HEK293 (cell line): ENCODE measurements around the gene GALNT2.

Experiments used
- CTCF ChIA-PET: fragments of 350-600 bp; formaldehyde crosslinking; extraction: SDS; loops from one replicate; lab custom pipeline; 2021; ENCODE audit warnings: antibody characterized with exemption; lab: Yijun Ruan, JAX
- POLR2A ChIA-PET: fragments of 300-600 bp; formaldehyde crosslinking; extraction: SDS; loops from one replicate; lab custom pipeline; 2020; ENCODE audit warnings: antibody characterized with exemption, inconsistent platforms; lab: Yijun Ruan, JAX
- H3K27ac ChIP-seq: fragments of 200-500 bp; sonication (Bioruptor generic); 2 replicates; pipeline ENCODE4 v1.5.1; 2014; ENCODE audit warnings: low read depth, low read length, control low read depth, inconsistent platforms; ENCODE audit errors: extremely low read depth
- H3K36me3 ChIP-seq, 2 experiments: fragments of 200-500 bp in 1 of 2; sonication (Bioruptor generic) in 1 of 2; 1 replicate in 1 of 2; 2 replicates in 1 of 2; pipeline ENCODE4 v1.5.1; 2014 to 2017; ENCODE audit warnings: inconsistent platforms in 2 of 2, low read length in 2 of 2; ENCODE audit not compliant: control insufficient read depth in 2 of 2, insufficient read depth in 1 of 2
- H3K4me1 ChIP-seq: fragments of 200-500 bp; sonication (Bioruptor generic); 2 replicates; pipeline ENCODE4 v1.5.1; 2014; ENCODE audit warnings: mild to moderate bottlenecking, low read length, inconsistent platforms; ENCODE audit not compliant: control insufficient read depth, insufficient read depth
- H3K4me3 ChIP-seq: 2 replicates; pipeline ENCODE4 v1.5.1; 2011; ENCODE audit warnings: low read depth, mild to moderate bottlenecking, control low read depth, low read length, moderate library complexity
- H3K9me3 ChIP-seq: fragments of 200-500 bp; sonication (Bioruptor generic); 2 replicates; pipeline ENCODE4 v1.5.1; 2014; ENCODE audit warnings: low read depth, low read length, inconsistent platforms; ENCODE audit not compliant: control insufficient read depth, insufficient read depth
- GLI2 ChIP-seq: fragments of 450-650 bp; formaldehyde crosslinking; IDR thresholded peaks from 2 replicates; pipeline ENCODE4; 2017; ENCODE audit warnings: missing biosample characterization, missing genetic modification characterization, low read depth, borderline replicate concordance
- GLI4 ChIP-seq: fragments of 450-650 bp; formaldehyde crosslinking; IDR thresholded peaks from 2 replicates; pipeline ENCODE4 v1.5.1; 2016; ENCODE audit warnings: missing biosample characterization, missing genetic modification characterization
- HOXC10 ChIP-seq: sonication (generic); formaldehyde crosslinking; IDR thresholded peaks from 2 replicates; pipeline ENCODE4 v1.8.1; 2023; ENCODE audit warnings: mild to moderate bottlenecking, missing genetic modification reagents
- KLF9 ChIP-seq: fragments of 450-650 bp; formaldehyde crosslinking; IDR thresholded peaks from 2 replicates; pipeline ENCODE4 v1.5.1; 2016; ENCODE audit warnings: missing biosample characterization, missing genetic modification characterization, low read depth
- SALL2 ChIP-seq: fragments of 450-650 bp; formaldehyde crosslinking; IDR thresholded peaks from 2 replicates; pipeline ENCODE4 v1.5.0; 2017; ENCODE audit warnings: missing biosample characterization, mild to moderate bottlenecking, missing genetic modification characterization, borderline replicate concordance
- SCRT1 ChIP-seq: fragments of 450-650 bp; formaldehyde crosslinking; IDR thresholded peaks from 2 replicates; pipeline ENCODE4 v1.5.1; 2016; ENCODE audit warnings: missing biosample characterization, missing genetic modification characterization, borderline replicate concordance
- SETDB1 ChIP-seq: IDR thresholded peaks from one replicate; pipeline ENCODE4 v1.6.1; 2017; ENCODE audit warnings: mild to moderate bottlenecking, low read length, moderate library complexity, mixed read lengths; ENCODE audit not compliant: insufficient read length
- TCF7L2 ChIP-seq: IDR thresholded peaks from 2 replicates; pipeline ENCODE4 v1.6.1; 2011; ENCODE audit warnings: low read depth, mild to moderate bottlenecking, inconsistent platforms, low read length, moderate library complexity, borderline replicate concordance
- YY2 ChIP-seq: fragments of 450-650 bp; formaldehyde crosslinking; IDR thresholded peaks from 2 replicates; pipeline ENCODE4 v1.5.1; 2016; ENCODE audit warnings: missing biosample characterization, missing genetic modification characterization
- ZBTB1 ChIP-seq: fragments of 450-650 bp; formaldehyde crosslinking; IDR thresholded peaks from 2 replicates; pipeline ENCODE4 v1.5.1; 2016; ENCODE audit warnings: missing biosample characterization, missing genetic modification characterization
- ZNF10 ChIP-seq: fragments of 450-650 bp; formaldehyde crosslinking; IDR thresholded peaks from 2 replicates; pipeline ENCODE4 v1.5.1; 2017; ENCODE audit warnings: missing biosample characterization, missing genetic modification characterization
- ZNF121 ChIP-seq: fragments of 450-650 bp; formaldehyde crosslinking; IDR thresholded peaks from 2 replicates; pipeline ENCODE4 v1.5.1; 2016; ENCODE audit warnings: missing biosample characterization, missing genetic modification characterization
- ZNF132 ChIP-seq: fragments of 450-650 bp; formaldehyde crosslinking; IDR thresholded peaks from 2 replicates; pipeline ENCODE4 v1.5.1; 2017; ENCODE audit warnings: missing biosample characterization, missing genetic modification characterization, borderline replicate concordance
- ZNF133 ChIP-seq: fragments of 450-650 bp; formaldehyde crosslinking; IDR thresholded peaks from 2 replicates; pipeline ENCODE4 v1.5.1; 2016; ENCODE audit warnings: missing biosample characterization, missing genetic modification characterization
- ZNF140 ChIP-seq: fragments of 450-650 bp; formaldehyde crosslinking; IDR thresholded peaks from 2 replicates; pipeline ENCODE4 v1.5.1; 2016; ENCODE audit warnings: missing biosample characterization, missing genetic modification characterization
- ZNF221 ChIP-seq: fragments of 450-650 bp; formaldehyde crosslinking; IDR thresholded peaks from 2 replicates; pipeline ENCODE4 v1.5.1; 2017; ENCODE audit warnings: missing biosample characterization, missing genetic modification characterization, borderline replicate concordance
- ZNF223 ChIP-seq: fragments of 450-650 bp; formaldehyde crosslinking; IDR thresholded peaks from 2 replicates; pipeline ENCODE4 v1.5.1; 2016; ENCODE audit warnings: missing biosample characterization, missing genetic modification characterization
- ZNF423 ChIP-seq: fragments of 450-650 bp; formaldehyde crosslinking; IDR thresholded peaks from 2 replicates; pipeline ENCODE4 v1.5.1; 2016; ENCODE audit warnings: missing biosample characterization, missing genetic modification characterization
- ZNF48 ChIP-seq: fragments of 450-650 bp; formaldehyde crosslinking; IDR thresholded peaks from 2 replicates; pipeline ENCODE4 v1.5.1; 2016; ENCODE audit warnings: missing biosample characterization, missing genetic modification characterization
- ZNF529 ChIP-seq: fragments of 450-650 bp; formaldehyde crosslinking; IDR thresholded peaks from 2 replicates; pipeline ENCODE4 v1.5.1; 2017; ENCODE audit warnings: missing genetic modification characterization, missing biosample characterization; ENCODE audit not compliant: insufficient replicate concordance
- ZNF621 ChIP-seq: fragments of 450-650 bp; formaldehyde crosslinking; IDR thresholded peaks from 2 replicates; pipeline ENCODE4 v1.5.1; 2017; ENCODE audit warnings: missing biosample characterization, missing genetic modification characterization
- ZNF624 ChIP-seq: fragments of 450-650 bp; formaldehyde crosslinking; IDR thresholded peaks from 2 replicates; pipeline ENCODE4 v1.5.1; 2017; ENCODE audit warnings: missing biosample characterization, missing genetic modification characterization
- ZNF768 ChIP-seq: fragments of 450-650 bp; formaldehyde crosslinking; IDR thresholded peaks from 2 replicates; pipeline ENCODE4 v1.5.1; 2018; ENCODE audit warnings: missing biosample characterization, mild to moderate bottlenecking, missing genetic modification characterization
- ZNF837 ChIP-seq: fragments of 450-650 bp; formaldehyde crosslinking; IDR thresholded peaks from 2 replicates; pipeline ENCODE4 v1.5.1; 2016; ENCODE audit warnings: missing biosample characterization, missing genetic modification characterization
- TF ChIP-seq, protein P1 (sequence below): fragments of 450-650 bp; formaldehyde crosslinking; IDR thresholded peaks from 2 replicates; pipeline ENCODE4 v1.5.1; 2016; ENCODE audit warnings: missing biosample characterization, missing genetic modification characterization
- TF ChIP-seq, protein P2 (sequence below): fragments of 450-650 bp; formaldehyde crosslinking; IDR thresholded peaks from 2 replicates; pipeline ENCODE4 v1.5.1; 2016; ENCODE audit warnings: missing biosample characterization, missing genetic modification characterization
- TF ChIP-seq, protein P3 (sequence below): fragments of 450-650 bp; formaldehyde crosslinking; IDR thresholded peaks from 2 replicates; pipeline ENCODE4 v1.5.1; 2016; ENCODE audit warnings: missing biosample characterization, missing genetic modification characterization, low read depth
- TF ChIP-seq, protein P4 (sequence below): fragments of 450-650 bp; formaldehyde crosslinking; IDR thresholded peaks from 2 replicates; pipeline ENCODE4 v1.5.1; 2017; ENCODE audit warnings: missing biosample characterization, missing genetic modification characterization
- TF ChIP-seq, protein P5 (sequence below): fragments of 450-650 bp; formaldehyde crosslinking; IDR thresholded peaks from 2 replicates; pipeline ENCODE4 v1.5.1; 2016; ENCODE audit warnings: missing biosample characterization, missing genetic modification characterization
- TF ChIP-seq, protein P6 (sequence below): sonication (generic); formaldehyde crosslinking; IDR thresholded peaks from 2 replicates; pipeline ENCODE4 v1.8.1; 2022; ENCODE audit warnings: mild to moderate bottlenecking, moderate library complexity, missing genetic modification reagents

GALNT2 gene

DNA sequence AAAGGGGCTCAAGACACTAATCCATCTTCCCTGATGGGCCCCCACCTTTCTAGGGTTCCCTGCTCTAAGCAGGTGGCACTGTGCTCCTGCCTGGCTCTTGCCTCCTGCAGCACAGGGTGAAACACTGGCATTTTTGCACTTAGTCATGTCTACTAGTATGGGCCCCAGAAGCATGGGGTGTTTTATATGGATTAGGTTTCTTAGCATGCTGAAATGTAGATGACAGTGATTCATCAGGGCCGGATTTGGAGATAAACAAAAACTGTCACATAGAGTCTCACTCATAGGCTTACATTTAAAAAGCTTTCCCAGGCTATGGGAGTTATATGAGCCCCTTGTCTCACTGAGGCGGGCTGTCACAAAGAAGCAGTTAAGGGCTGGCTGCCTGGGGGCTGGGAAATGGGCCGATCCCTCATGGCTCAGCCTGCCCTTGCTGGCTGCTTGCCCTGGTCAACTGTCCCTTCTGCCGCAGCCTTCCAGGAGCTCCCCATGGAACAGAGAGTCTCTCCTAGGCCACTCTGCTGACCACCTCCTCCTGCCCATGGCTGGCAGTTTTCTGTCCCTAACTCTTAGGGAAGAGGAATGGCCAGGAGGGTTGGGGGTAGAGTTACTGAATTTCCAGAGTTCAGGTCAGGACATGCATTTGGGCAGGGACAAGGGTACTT, 6.5 kb downstream of the GALNT2 start:
- H3K4me3 ChIP-seq = no peak overlapping the region
- H3K27ac ChIP-seq = no peak overlapping the region
- no peaks in the 10 kb centered on the region for H3K9me3 ChIP-seq
- no peaks in the 10 kb centered on the region for H3K36me3 ChIP-seq
- CTCF ChIA-PET = interaction anchor here (0.7 to 1.1 kb wide), 3 partner anchors 31 to 407 kb away, joined by 3 to 4 read pairs (median 3); no protein-coding TSS in a partner anchor
- peaks cover 30% of the 10 kb centered on the region for H3K4me1 ChIP-seq
- POLR2A ChIA-PET = interaction anchor here (1.2 kb wide), 1 partner anchor 14 kb away, joined by 4 read pairs; no protein-coding TSS in a partner anchor
- TF ChIP-seq ZNF621 (tag by site-specific recombination) = no peak
- no peak for TF ChIP-seq TCF7L2
- TF ChIP-seq ZNF529 = no peak
- TF ChIP-seq SETDB1 = no peak
- no peak for TF ChIP-seq GLI4
- no peak for TF ChIP-seq HOXC10 (CRISPR knock-in tag)
- TF ChIP-seq SCRT1 (tag by site-specific recombination) = no peak
- TF ChIP-seq ZNF423 (tag by site-specific recombination) = no peak
- TF ChIP-seq ZNF221 = no peak
- TF ChIP-seq ZNF624 (tag by site-specific recombination) = no peak
- TF ChIP-seq KLF9 (tag by site-specific recombination) = no peak
- TF ChIP-seq YY2 = no peak
- TF ChIP-seq ZNF133 (tag by site-specific recombination) = no peak
- TF ChIP-seq, protein P1, sequence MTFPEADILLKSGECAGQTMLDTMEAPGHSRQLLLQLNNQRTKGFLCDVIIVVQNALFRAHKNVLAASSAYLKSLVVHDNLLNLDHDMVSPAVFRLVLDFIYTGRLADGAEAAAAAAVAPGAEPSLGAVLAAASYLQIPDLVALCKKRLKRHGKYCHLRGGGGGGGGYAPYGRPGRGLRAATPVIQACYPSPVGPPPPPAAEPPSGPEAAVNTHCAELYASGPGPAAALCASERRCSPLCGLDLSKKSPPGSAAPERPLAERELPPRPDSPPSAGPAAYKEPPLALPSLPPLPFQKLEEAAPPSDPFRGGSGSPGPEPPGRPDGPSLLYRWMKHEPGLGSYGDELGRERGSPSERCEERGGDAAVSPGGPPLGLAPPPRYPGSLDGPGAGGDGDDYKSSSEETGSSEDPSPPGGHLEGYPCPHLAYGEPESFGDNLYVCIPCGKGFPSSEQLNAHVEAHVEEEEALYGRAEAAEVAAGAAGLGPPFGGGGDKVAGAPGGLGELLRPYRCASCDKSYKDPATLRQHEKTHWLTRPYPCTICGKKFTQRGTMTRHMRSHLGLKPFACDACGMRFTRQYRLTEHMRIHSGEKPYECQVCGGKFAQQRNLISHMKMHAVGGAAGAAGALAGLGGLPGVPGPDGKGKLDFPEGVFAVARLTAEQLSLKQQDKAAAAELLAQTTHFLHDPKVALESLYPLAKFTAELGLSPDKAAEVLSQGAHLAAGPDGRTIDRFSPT (tag by site-specific recombination) = peak; percentile 84
- TF ChIP-seq, protein P2, sequence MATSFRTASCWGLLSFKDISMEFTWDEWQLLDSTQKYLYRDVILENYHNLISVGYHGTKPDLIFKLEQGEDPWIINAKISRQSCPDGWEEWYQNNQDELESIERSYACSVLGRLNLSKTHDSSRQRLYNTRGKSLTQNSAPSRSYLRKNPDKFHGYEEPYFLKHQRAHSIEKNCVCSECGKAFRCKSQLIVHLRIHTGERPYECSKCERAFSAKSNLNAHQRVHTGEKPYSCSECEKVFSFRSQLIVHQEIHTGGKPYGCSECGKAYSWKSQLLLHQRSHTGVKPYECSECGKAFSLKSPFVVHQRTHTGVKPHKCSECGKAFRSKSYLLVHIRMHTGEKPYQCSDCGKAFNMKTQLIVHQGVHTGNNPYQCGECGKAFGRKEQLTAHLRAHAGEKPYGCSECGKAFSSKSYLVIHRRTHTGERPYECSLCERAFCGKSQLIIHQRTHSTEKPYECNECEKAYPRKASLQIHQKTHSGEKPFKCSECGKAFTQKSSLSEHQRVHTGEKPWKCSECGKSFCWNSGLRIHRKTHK (tag by site-specific recombination) = no peak
- TF ChIP-seq, protein P3, sequence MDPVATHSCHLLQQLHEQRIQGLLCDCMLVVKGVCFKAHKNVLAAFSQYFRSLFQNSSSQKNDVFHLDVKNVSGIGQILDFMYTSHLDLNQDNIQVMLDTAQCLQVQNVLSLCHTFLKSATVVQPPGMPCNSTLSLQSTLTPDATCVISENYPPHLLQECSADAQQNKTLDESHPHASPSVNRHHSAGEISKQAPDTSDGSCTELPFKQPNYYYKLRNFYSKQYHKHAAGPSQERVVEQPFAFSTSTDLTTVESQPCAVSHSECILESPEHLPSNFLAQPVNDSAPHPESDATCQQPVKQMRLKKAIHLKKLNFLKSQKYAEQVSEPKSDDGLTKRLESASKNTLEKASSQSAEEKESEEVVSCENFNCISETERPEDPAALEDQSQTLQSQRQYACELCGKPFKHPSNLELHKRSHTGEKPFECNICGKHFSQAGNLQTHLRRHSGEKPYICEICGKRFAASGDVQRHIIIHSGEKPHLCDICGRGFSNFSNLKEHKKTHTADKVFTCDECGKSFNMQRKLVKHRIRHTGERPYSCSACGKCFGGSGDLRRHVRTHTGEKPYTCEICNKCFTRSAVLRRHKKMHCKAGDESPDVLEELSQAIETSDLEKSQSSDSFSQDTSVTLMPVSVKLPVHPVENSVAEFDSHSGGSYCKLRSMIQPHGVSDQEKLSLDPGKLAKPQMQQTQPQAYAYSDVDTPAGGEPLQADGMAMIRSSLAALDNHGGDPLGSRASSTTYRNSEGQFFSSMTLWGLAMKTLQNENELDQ (tag by site-specific recombination) = no peak
- TF ChIP-seq ZNF837 (tag by site-specific recombination) = no peak
- no peak for TF ChIP-seq ZNF768 (tag by site-specific recombination)
- TF ChIP-seq, protein P4, sequence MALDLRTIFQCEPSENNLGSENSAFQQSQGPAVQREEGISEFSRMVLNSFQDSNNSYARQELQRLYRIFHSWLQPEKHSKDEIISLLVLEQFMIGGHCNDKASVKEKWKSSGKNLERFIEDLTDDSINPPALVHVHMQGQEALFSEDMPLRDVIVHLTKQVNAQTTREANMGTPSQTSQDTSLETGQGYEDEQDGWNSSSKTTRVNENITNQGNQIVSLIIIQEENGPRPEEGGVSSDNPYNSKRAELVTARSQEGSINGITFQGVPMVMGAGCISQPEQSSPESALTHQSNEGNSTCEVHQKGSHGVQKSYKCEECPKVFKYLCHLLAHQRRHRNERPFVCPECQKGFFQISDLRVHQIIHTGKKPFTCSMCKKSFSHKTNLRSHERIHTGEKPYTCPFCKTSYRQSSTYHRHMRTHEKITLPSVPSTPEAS (tag by site-specific recombination) = no peak
- TF ChIP-seq, protein P5, sequence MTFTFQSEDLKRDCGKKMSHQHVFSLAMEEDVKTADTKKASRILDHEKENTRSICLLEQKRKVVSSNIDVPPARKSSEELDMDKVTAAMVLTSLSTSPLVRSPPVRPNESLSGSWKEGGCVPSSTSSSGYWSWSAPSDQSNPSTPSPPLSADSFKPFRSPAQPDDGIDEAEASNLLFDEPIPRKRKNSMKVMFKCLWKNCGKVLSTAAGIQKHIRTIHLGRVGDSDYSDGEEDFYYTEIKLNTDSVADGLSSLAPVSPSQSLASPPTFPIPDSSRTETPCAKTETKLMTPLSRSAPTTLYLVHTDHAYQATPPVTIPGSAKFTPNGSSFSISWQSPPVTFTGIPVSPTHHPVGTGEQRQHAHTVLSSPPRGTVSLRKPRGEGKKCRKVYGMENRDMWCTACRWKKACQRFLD (tag by site-specific recombination) = no peak
- no peak for TF ChIP-seq GLI2 (tag by site-specific recombination)
- TF ChIP-seq ZNF10 (tag by site-specific recombination) = peak; percentile 65; the same call in 1 of the 2 replicates
- TF ChIP-seq ZNF48 = no peak
- no peak for TF ChIP-seq ZNF132
- TF ChIP-seq SALL2 = no peak
- TF ChIP-seq ZNF121 = no peak
- no peak for TF ChIP-seq ZBTB1 (tag by site-specific recombination)
- no peak for TF ChIP-seq ZNF223
- TF ChIP-seq, protein P6, sequence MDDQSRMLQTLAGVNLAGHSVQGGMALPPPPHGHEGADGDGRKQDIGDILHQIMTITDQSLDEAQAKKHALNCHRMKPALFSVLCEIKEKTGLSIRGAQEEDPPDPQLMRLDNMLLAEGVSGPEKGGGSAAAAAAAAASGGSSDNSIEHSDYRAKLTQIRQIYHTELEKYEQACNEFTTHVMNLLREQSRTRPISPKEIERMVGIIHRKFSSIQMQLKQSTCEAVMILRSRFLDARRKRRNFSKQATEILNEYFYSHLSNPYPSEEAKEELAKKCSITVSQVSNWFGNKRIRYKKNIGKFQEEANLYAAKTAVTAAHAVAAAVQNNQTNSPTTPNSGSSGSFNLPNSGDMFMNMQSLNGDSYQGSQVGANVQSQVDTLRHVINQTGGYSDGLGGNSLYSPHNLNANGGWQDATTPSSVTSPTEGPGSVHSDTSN (CRISPR knock-in tag) = no peak
- TF ChIP-seq ZNF140 (tag by site-specific recombination) = no peak
